Measurements from ENCODE around the gene EXOSC10.
"Not testable (repeated sequence)": the region's sequence is repeated elsewhere in the genome, so short reads cannot be mapped to it uniquely, and the experiment has no call there.

The EXOSC10 gene

GRCh38 chr1:11051781-11052511 is 47.7 kb downstream of the EXOSC10 start:
- ChIA-PET CTCF (interaction anchor here (0.7 to 1.3 kb wide), 3 partner anchors 14 to 73 kb away, joined by 3 to 4 read pairs (median 4); no protein-coding TSS in a partner anchor), POLR2A (interaction anchor here (0.6 to 0.9 kb wide), 2 partner anchors 8 to 10 kb away, joined by 3 read pairs; partner anchors contain the start of gene SRM)
- no peak overlapping the region for H3K4me3 ChIP-seq (ENCODE audit: control insufficient read depth in 1 of 7, extremely low read depth in 1 of 7, insufficient read depth in 4 of 7, low read depth in 2 of 7, low read length in 6 of 7)
- H3K27me3 ChIP-seq (replicated peaks in 2 of 5; ENCODE audit: control insufficient read depth in 4 of 5, insufficient read depth in 5 of 5, low read length in 4 of 5), result peaks cover 0 to 10% (median 0%) of the 10 kb centered on the region in 5 experiments
- no peak overlapping the region for H3K27ac ChIP-seq (ENCODE audit: insufficient read depth in 1 of 2, low read depth in 1 of 2, low read length in 2 of 2, poor library complexity in 1 of 2, severe bottlenecking in 2 of 2)
- peak in 2 of 3 donors; percentile 22 to 29 for DNase-seq
- no peaks in the 10 kb centered on the region for H3K9me3 ChIP-seq (ENCODE audit: control extremely low read depth in 1 of 5, control insufficient read depth in 4 of 5, insufficient read depth in 2 of 5, low read depth in 1 of 5, low read length in 4 of 5)
- 66% methylated on average over 16 of the region's 19 CpGs for WGBS (ENCODE audit: insufficient coverage)
- no peaks in the 10 kb centered on the region for H3K4me1 ChIP-seq (ENCODE audit: control extremely low read depth in 1 of 4, control insufficient read depth in 4 of 4, insufficient read depth in 4 of 4, low read length in 3 of 4)
- peaks cover 3 to 29% (median 15%) of the 10 kb centered on the region in 4 experiments for H3K36me3 ChIP-seq (ENCODE audit: control insufficient read depth in 4 of 4, insufficient read depth in 4 of 4, low read length in 3 of 4)

- CTCF ChIA-PET, result interaction anchor here (0.9 to 1.3 kb wide), 2 partner anchors 13 to 74 kb away, joined by 3 to 4 read pairs; no protein-coding TSS in a partner anchor
- not testable (repeated sequence) for DNase-seq
- POLR2A ChIA-PET, result interaction anchor here (0.6 to 0.9 kb wide), 2 partner anchors 9 to 10 kb away, joined by 3 read pairs; partner anchors contain the start of gene SRM
Observed at GRCh38 chr1:11051121-11051520, 48.5 kb downstream of the EXOSC10 start.

GRCh38 chr1:11046625-11047365 is 52.9 kb downstream of the EXOSC10 start, which contains the start of gene MASP2:
Gene MASP2 (minus strand): TSS chr1:11047239. CDS start chr1:11047207, 32 bp downstream.
- Histone ChIP-seq H3K27ac (ENCODE audit: insufficient read depth in 1 of 2, low read depth in 1 of 2, low read length in 2 of 2, poor library complexity in 1 of 2, severe bottlenecking in 2 of 2) (no peak within 1 kb of the TSS), H3K4me1 (ENCODE audit: control extremely low read depth in 1 of 4, control insufficient read depth in 4 of 4, insufficient read depth in 4 of 4, low read length in 3 of 4) (no peaks in the 10 kb centered on the region), H3K4me3 (ENCODE audit: control insufficient read depth in 1 of 7, extremely low read depth in 1 of 7, insufficient read depth in 4 of 7, low read depth in 2 of 7, low read length in 6 of 7) (no peak within 1 kb of the TSS), H3K36me3 (ENCODE audit: control insufficient read depth in 4 of 4, insufficient read depth in 4 of 4, low read length in 3 of 4) (no peaks in the 10 kb centered on the region), H3K9me3 (ENCODE audit: control extremely low read depth in 1 of 5, control insufficient read depth in 4 of 5, insufficient read depth in 2 of 5, low read depth in 1 of 5, low read length in 4 of 5) (no peaks in the 10 kb centered on the region), H3K27me3 (replicated peaks in 2 of 5; ENCODE audit: control insufficient read depth in 4 of 5, insufficient read depth in 5 of 5, low read length in 4 of 5) (no peaks in the 10 kb centered on the region)
- no peak for DNase-seq
- WGBS (ENCODE audit: insufficient coverage), result 95% methylated on average over 27 of the region's 28 CpGs
- CTCF ChIA-PET, result interaction anchor here (1.1 to 1.3 kb wide), 2 partner anchors 9 to 10 kb away, joined by 3 to 6 read pairs; no protein-coding TSS in a partner anchor
- POLR2A ChIA-PET, result no interaction called here

More at GRCh38 chr1:11051121-11051520, 48.5 kb downstream of the EXOSC10 start:
- H3K4me1 ChIP-seq (ENCODE audit: control extremely low read depth in 1 of 4, control insufficient read depth in 4 of 4, insufficient read depth in 4 of 4, low read length in 3 of 4); H3K27ac ChIP-seq (ENCODE audit: insufficient read depth in 1 of 2, low read depth in 1 of 2, low read length in 2 of 2, poor library complexity in 1 of 2, severe bottlenecking in 2 of 2); H3K9me3 ChIP-seq (ENCODE audit: control extremely low read depth in 1 of 5, control insufficient read depth in 4 of 5, insufficient read depth in 2 of 5, low read depth in 1 of 5, low read length in 4 of 5); H3K4me3 ChIP-seq (ENCODE audit: control insufficient read depth in 1 of 7, extremely low read depth in 1 of 7, insufficient read depth in 4 of 7, low read depth in 2 of 7, low read length in 6 of 7); H3K27me3 ChIP-seq (replicated peaks in 2 of 5; ENCODE audit: control insufficient read depth in 4 of 5, insufficient read depth in 5 of 5, low read length in 4 of 5): not testable (repeated sequence)
- H3K36me3 ChIP-seq (ENCODE audit: control insufficient read depth in 4 of 4, insufficient read depth in 4 of 4, low read length in 3 of 4), result peaks cover 2 to 20% (median 8%) of the 10 kb centered on the region in 4 experiments
- WGBS (ENCODE audit: insufficient coverage), result 100% methylated on average over 6 of the region's 10 CpGs

GRCh38 chr1:11046270-11046566 is 53.5 kb downstream of the EXOSC10 start:
- no peaks in the 10 kb centered on the region for H3K27me3 ChIP-seq (replicated peaks in 2 of 5; ENCODE audit: control insufficient read depth in 4 of 5, insufficient read depth in 5 of 5, low read length in 4 of 5)
- 97% methylated on average over 8 of the region's 8 CpGs for WGBS (ENCODE audit: insufficient coverage)
- CTCF ChIA-PET, result interaction anchor here (1.1 to 1.3 kb wide), 2 partner anchors 9 to 11 kb away, joined by 3 to 6 read pairs; no protein-coding TSS in a partner anchor
- no peak overlapping the region for H3K27ac ChIP-seq (ENCODE audit: insufficient read depth in 1 of 2, low read depth in 1 of 2, low read length in 2 of 2, poor library complexity in 1 of 2, severe bottlenecking in 2 of 2)
- H3K4me3 ChIP-seq (ENCODE audit: control insufficient read depth in 1 of 7, extremely low read depth in 1 of 7, insufficient read depth in 4 of 7, low read depth in 2 of 7, low read length in 6 of 7), result no peak overlapping the region
- DNase-seq, result no peak
- POLR2A ChIA-PET, result no interaction called here
- no peaks in the 10 kb centered on the region for H3K4me1 ChIP-seq (ENCODE audit: control extremely low read depth in 1 of 4, control insufficient read depth in 4 of 4, insufficient read depth in 4 of 4, low read length in 3 of 4)
- H3K36me3 ChIP-seq (ENCODE audit: control insufficient read depth in 4 of 4, insufficient read depth in 4 of 4, low read length in 3 of 4), result no peaks in the 10 kb centered on the region
- no peaks in the 10 kb centered on the region for H3K9me3 ChIP-seq (ENCODE audit: control extremely low read depth in 1 of 5, control insufficient read depth in 4 of 5, insufficient read depth in 2 of 5, low read depth in 1 of 5, low read length in 4 of 5)

- ChIA-PET CTCF (interaction anchor here (1.1 to 1.3 kb wide), 2 partner anchors 8 to 11 kb away, joined by 3 to 6 read pairs; no protein-coding TSS in a partner anchor), POLR2A (no interaction called here)
- Histone ChIP-seq H3K36me3 (ENCODE audit: control insufficient read depth in 4 of 4, insufficient read depth in 4 of 4, low read length in 3 of 4) (no peaks in the 10 kb centered on the region), H3K4me3 (ENCODE audit: control insufficient read depth in 1 of 7, extremely low read depth in 1 of 7, insufficient read depth in 4 of 7, low read depth in 2 of 7, low read length in 6 of 7) (no peak overlapping the region), H3K4me1 (ENCODE audit: control extremely low read depth in 1 of 4, control insufficient read depth in 4 of 4, insufficient read depth in 4 of 4, low read length in 3 of 4) (no peaks in the 10 kb centered on the region), H3K27me3 (replicated peaks in 2 of 5; ENCODE audit: control insufficient read depth in 4 of 5, insufficient read depth in 5 of 5, low read length in 4 of 5) (no peaks in the 10 kb centered on the region), H3K27ac (ENCODE audit: insufficient read depth in 1 of 2, low read depth in 1 of 2, low read length in 2 of 2, poor library complexity in 1 of 2, severe bottlenecking in 2 of 2) (no peak overlapping the region), H3K9me3 (ENCODE audit: control extremely low read depth in 1 of 5, control insufficient read depth in 4 of 5, insufficient read depth in 2 of 5, low read depth in 1 of 5, low read length in 4 of 5) (no peaks in the 10 kb centered on the region)
- 82% methylated on average over 27 of the region's 32 CpGs for WGBS (ENCODE audit: insufficient coverage)
- no peak for DNase-seq
Observed at GRCh38 chr1:11045428-11046269, 54.0 kb downstream of the EXOSC10 start.

- H3K36me3 ChIP-seq (ENCODE audit: control insufficient read depth in 4 of 4, insufficient read depth in 4 of 4, low read length in 3 of 4), result no peaks in the 10 kb centered on the region
- no peak overlapping the region for H3K27ac ChIP-seq (ENCODE audit: insufficient read depth in 1 of 2, low read depth in 1 of 2, low read length in 2 of 2, poor library complexity in 1 of 2, severe bottlenecking in 2 of 2)
- WGBS (ENCODE audit: insufficient coverage), result 99% methylated on average over 14 of the region's 16 CpGs
- no peaks in the 10 kb centered on the region for H3K4me1 ChIP-seq (ENCODE audit: control extremely low read depth in 1 of 4, control insufficient read depth in 4 of 4, insufficient read depth in 4 of 4, low read length in 3 of 4)
- ChIA-PET CTCF (no interaction called here), POLR2A (no interaction called here)
- no peak overlapping the region for H3K4me3 ChIP-seq (ENCODE audit: control insufficient read depth in 1 of 7, extremely low read depth in 1 of 7, insufficient read depth in 4 of 7, low read depth in 2 of 7, low read length in 6 of 7)
- H3K27me3 ChIP-seq (replicated peaks in 2 of 5; ENCODE audit: control insufficient read depth in 4 of 5, insufficient read depth in 5 of 5, low read length in 4 of 5), result peaks cover 0 to under 1% (median 0%) of the 10 kb centered on the region in 5 experiments
- H3K9me3 ChIP-seq (ENCODE audit: control extremely low read depth in 1 of 5, control insufficient read depth in 4 of 5, insufficient read depth in 2 of 5, low read depth in 1 of 5, low read length in 4 of 5), result no peaks in the 10 kb centered on the region
- no peak for DNase-seq
Observed at GRCh38 chr1:11044849-11045427, 54.7 kb downstream of the EXOSC10 start.
